Activated CD4-positive, alpha-beta T cell treated with anti-CD3 and anti-CD28 coated beads, Interleukin-2, amount 50 U/mL, for 1 hour (primary cell): ENCODE data around the gene PLEKHG4.
A peak's percentile ranks its signal among the peaks of the same experiment; 100 is the strongest.

Source experiments
- DNase-seq: peaks from one replicate; pipeline ENCODE4 v3.0.0-alpha.2; 2020

Gene PLEKHG4

DNA sequence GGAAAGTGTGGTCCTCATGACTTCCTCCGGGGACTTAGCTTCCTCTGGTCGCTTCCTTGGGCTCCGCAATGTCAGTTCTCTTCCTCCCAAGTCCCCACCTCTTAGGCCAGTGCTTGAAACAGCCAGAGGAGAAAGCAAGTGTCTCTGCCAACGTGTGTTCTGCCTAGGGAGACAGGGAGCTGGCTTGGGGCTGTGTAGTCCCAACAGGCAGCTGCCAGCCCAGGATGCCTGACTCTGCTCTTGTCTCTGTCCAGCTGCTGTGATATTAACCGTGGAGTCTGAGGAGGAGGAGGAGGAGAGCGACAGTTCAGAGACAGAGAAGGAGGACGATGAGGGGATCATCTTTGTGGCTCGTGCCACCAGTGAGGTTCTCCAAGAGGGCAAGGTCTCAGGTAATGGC lies 13.5 kb upstream of the PLEKHG4 start:
- no peak for DNase-seq

GRCh38 chr16:67268136-67268579 lies 11.2 kb upstream of the PLEKHG4 start:
- no peak for DNase-seq

DNA sequence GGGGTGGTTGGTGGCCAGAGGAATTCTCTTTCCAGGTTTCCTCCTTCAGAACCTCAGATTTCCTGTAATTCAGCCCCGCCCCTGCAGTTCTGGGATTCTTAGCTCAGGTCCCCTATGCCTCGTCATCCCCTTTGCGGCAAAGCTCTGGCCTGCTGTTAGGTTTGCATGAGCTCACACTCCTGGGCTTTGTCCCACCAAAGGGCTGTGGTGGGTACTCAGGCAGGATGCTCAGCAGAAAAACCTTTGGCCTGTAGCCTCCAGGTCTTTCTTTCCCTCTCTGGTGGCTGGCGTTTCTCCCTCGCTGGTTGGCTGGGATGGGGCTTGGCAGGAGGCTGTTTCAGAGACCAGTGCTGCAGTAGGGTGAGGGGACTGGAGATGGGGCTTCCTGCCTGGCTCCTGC lies 9.6 kb upstream of the PLEKHG4 start:
- no peak for DNase-seq

GRCh38 chr16:67270931-67271338 lies 8.4 kb upstream of the PLEKHG4 start:
- DNase-seq, result no peak

DNA sequence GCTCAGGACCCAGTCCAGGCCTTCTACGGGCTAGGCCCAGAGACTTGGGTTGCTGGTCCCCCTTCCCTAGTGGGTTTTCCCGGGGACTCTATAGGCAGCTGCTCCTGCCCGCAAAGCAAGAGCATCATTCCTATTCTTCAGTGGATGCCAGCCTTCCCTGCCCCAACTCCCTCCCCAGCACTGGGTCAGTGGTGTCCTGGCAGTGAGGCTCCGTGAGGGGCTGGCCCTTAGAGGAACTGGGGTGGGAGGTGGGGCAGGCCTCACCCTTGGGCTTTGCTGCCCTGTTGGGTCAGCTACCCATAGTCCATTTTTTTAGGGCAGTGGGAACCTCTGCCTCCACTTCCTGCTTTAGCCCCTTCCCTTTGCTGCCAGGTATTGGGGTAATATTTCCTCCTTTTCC lies 7.9 kb upstream of the PLEKHG4 start:
- no peak for DNase-seq

GRCh38 chr16:67275321-67275720 lies 4.0 kb upstream of the PLEKHG4 start:
- no peak for DNase-seq

GRCh38 chr16:67277294-67277998 lies 1.9 kb upstream of the PLEKHG4 start:
- no peak for DNase-seq

DNA sequence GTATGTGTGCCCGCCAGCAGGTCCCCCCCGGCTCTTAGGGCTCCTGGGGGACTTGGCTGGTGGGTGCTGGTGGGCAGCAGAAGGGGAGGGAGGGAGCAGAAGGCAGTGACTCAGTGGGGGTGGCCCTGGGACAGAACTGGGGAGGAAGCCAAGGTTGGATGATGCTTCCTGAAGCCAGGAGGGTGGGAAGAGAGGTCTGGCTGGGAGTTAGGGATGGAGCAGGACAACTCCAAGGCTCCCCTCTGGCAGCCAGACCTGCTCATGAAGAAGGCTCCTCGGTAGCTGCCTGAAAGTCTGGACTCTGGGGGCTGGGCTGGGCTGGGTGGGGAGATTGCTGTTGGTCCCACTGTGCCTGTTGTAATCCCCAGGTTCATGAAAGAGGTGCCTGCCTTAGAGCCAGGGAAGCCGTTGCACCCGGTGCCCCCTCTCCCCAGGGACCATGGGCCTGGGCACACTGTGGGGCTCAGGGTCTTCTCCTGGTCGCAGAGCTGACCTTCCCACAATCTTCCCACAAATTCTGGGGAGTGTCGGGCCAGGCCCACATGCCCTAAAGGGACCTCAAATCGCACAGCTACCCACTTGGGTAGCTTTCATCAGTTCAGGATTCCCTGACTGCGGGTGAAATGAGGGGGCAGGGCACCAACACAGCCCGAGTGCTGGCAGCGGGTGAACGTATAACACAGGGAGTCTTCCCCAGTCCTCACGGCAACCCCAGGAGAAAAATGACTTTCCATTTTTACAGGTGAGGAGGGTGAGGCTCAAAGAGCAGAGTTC lies 1.1 kb upstream of the PLEKHG4 start:
- no peak for DNase-seq

- DNase-seq, result peak; percentile 35
Observed at GRCh38 chr16:67278773-67279295, 498 bp upstream of the PLEKHG4 start.

DNA sequence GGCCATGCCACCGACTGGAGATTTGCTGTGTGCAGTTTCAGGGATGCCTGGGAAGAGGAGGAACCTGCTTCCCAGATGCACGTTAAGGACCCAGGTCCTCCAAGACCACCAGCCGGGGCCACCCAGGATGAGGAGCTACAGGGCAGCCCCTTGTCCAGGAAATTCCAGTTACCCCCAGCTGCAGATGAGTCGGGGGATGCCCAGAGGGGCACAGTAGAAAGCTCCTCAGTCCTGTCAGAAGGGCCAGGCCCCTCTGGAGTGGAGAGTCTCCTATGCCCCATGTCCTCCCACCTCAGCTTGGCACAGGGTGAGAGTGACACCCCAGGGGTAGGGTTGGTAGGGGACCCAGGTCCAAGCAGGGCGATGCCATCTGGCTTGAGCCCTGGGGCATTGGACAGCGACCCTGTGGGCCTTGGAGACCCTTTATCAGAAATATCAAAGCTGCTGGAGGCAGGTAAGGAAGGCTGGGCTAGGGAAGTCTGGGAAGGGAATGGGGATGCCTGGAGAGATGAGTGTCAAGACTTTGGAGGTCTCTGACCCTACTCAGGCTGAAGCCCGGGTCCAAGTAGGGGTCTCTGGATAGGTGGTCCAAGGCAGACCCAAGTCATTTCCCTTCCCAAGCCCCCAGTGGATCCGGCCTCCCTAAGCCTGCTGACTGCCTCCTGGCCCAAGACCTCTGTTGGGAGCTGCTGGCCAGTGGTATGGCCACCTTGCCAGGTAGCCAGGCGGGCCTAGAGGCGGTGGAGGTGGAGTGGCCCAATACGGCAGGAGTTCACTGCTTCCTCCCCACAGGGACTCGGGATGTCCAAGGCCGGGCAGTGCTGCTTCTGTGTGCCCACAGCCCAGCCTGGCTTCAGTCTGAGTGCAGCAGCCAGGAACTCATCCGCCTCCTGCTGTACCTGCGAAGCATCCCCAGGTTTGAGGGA lies 1.0 kb downstream of the PLEKHG4 start:
- no peak for DNase-seq

DNA sequence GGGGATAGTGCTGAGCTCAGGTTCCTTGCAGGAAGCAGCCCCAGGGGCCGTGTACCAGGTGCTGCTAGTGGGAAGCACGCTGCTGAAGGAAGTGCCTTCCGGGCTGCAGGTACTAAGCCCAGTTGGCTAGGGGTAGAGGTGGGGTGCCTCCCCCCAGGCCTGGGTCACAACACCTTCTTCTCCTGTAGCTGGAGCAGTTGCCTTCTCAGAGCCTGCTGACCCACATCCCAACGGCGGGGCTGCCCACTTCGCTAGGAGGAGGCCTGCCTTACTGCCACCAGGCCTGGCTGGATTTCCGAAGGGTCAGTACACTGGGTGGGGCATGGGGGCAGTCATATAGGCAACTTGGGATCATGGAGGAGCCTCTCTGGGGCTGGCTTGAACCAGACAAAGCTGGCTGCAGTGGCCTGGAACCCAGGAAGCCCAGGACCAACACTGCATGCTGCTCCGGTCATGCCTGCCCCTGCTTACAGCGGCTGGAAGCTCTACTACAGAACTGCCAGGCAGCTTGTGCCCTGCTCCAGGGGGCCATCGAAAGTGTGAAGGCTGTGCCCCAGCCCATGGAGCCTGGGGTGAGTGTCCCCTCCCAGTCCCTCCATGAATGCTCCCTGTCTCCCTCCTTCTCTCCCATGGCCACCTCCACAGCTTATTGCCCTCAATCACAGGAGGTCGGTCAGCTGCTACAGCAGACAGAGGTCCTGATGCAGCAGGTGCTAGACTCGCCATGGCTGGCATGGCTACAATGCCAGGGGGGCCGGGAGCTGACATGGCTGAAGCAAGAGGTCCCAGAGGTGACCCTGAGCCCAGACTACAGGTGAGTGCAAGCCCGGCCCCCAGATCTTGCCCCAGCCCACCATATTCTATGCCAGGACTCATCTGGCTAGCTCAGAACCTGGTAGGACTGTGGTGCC lies 2.5 kb downstream of the PLEKHG4 start:
- no peak for DNase-seq

- DNase-seq, result no peak
Observed at GRCh38 chr16:67282447-67282805, 3.1 kb downstream of the PLEKHG4 start.

- DNase-seq, result no peak
Observed at GRCh38 chr16:67283039-67283825, 3.9 kb downstream of the PLEKHG4 start.

- no peak for DNase-seq
Observed at GRCh38 chr16:67283826-67284555, 4.7 kb downstream of the PLEKHG4 start.

DNA sequence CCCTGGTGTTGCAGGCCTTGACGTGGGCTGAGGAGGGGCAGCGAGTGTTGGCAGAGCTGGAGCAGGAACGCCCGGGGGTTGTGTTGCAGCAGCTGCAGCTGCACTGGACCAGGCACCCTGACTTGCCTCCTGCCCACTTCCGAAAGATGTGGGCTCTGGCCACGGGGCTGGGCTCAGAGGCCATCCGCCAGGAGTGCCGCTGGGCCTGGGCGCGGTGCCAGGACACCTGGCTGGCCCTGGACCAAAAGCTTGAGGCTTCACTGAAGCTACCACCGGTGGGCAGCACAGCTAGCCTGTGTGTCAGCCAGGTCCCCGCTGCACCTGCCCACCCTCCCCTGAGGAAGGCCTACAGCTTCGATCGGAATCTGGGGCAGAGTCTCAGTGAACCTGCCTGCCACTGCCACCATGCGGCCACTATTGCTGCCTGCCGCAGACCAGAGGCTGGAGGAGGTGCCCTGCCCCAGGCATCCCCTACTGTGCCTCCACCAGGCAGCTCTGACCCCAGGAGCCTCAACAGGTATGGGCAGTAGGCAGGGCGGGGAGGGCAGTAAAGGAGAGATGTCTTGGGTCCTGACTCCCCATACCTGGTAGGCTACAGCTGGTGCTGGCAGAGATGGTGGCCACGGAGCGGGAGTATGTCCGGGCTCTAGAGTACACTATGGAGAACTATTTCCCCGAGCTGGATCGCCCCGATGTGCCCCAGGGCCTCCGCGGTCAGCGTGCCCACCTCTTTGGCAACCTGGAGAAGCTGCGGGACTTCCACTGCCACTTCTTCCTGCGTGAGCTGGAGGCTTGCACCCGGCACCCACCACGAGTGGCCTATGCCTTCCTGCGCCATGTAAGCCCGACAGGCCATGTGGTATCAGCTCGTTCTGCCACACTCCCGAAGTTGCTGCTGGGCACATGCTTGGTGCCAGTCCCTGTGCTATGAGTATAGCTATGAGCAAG lies 5.6 kb downstream of the PLEKHG4 start:
- DNase-seq, result no peak

- no peak for DNase-seq
Observed at GRCh38 chr16:67286441-67287235, 7.3 kb downstream of the PLEKHG4 start.

DNA sequence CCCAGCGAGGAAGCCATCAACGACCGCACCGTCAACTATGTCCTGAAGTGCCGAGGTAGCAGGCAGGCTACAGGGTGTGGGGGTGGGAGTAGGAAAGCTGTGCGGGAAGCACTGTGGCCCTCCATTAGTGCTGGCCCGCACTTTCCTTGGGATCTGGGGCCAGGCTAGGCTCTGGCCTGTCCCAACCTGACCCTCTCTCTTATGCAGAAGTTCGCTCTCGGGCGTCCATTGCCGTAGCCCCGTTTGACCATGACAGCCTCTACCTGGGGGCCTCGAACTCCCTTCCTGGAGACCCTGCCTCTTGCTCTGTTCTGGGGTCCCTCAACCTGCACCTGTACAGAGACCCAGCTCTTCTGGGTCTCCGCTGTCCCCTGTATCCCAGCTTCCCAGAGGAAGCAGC lies 8.6 kb downstream of the PLEKHG4 start:
- no peak for DNase-seq

DNA sequence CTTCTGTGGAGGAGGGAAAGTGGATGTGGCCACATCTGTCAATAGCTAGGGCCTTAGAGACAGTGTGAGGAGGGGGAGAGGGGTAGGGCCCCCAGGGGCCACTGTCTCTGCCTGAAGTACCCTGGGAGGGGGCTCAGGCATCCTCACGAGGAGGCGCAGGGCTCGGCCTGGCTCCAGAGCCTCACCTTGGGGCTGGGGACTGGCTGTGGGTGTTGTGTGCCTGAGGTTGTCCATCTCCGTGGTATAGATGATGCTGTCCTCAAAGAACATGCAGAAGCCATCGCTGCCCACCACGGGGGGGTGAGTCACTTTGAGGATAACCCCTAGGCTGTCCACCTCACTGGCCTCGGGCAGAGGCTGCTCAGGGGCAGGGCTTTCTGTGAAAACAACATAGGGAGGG lies 12.1 kb downstream of the PLEKHG4 start:
- no peak for DNase-seq
